Kidney glomerular epithelial cell (primary cell): ENCODE data around the gene METRN.

ENCODE experiments used
- DNase-seq: peaks from one replicate; lab custom pipeline; 2025; lab: John Stamatoyannopoulos, UW

Gene METRN

GRCh38 chr16:709566-710499, 5.1 kb upstream of the METRN start:
- peak; percentile 37 for DNase-seq

GRCh38 chr16:710500-711075, 4.3 kb upstream of the METRN start:
- DNase-seq: no peak

- no peak for DNase-seq
These were observed 3.8 kb upstream of the METRN start for GRCh38 chr16:711084-711483.

- DNase-seq: peak; percentile 56
These were observed 3.2 kb upstream of the METRN start for GRCh38 chr16:711548-712320.

GRCh38 chr16:712740-713250, 2.1 kb upstream of the METRN start:
- peak; percentile 83 for DNase-seq

- no peak for DNase-seq
These were observed 839 bp upstream of the METRN start for GRCh38 chr16:714079-714478.

GRCh38 chr16:715477-716199, 720 bp downstream of the METRN start:
- no peak for DNase-seq

- no peak for DNase-seq
These were observed 1.3 kb downstream of the METRN start for GRCh38 chr16:716200-716568.

- no peak for DNase-seq
These were observed 1.9 kb downstream of the METRN start for GRCh38 chr16:716768-717325.

- DNase-seq: no peak
These were observed 2.7 kb downstream of the METRN start for GRCh38 chr16:717450-718245.

- DNase-seq: no peak
These were observed 3.5 kb downstream of the METRN start for GRCh38 chr16:718389-718788.

- no peak for DNase-seq
These were observed 4.0 kb downstream of the METRN start for GRCh38 chr16:718922-719321.

GRCh38 chr16:719815-720446, 5.0 kb downstream of the METRN start:
- DNase-seq: no peak

- DNase-seq: peak; percentile 47
These were observed 5.6 kb downstream of the METRN start for GRCh38 chr16:720447-720989.

GRCh38 chr16:720990-721764, 6.3 kb downstream of the METRN start, which contains the start of gene ANTKMT:
TSS of gene ANTKMT (plus strand) at chr16:721146. CDS start at chr16:721275, 129 bp downstream.
- peak; percentile 46 for DNase-seq

GRCh38 chr16:721765-722540, 7.0 kb downstream of the METRN start:
- DNase-seq: no peak

GRCh38 chr16:722835-723633, 8.1 kb downstream of the METRN start:
- DNase-seq: no peak
